ENCODE results near the gene IFITM2. TPM values are rescaled to one million over a fixed set of nuclear protein-coding genes. Genes with fewer than 3 reads are reported as not detected.

IFITM2 gene
- total and polyA plus RNA-seq, 4 donors: 8.5 to 1,441 (median 404) TPM

GRCh38 chr11:269146-269890 lies 38.3 kb upstream of the IFITM2 start:
- Histone ChIP-seq H3K9ac (ENCODE audit: low read depth in 1 of 2, low read length in 2 of 2) (peak overlapping the region in 1 of 2 donors; percentile 53), H3K36me3 (ENCODE audit: control insufficient read depth in 4 of 4, insufficient read depth in 3 of 4, low read depth in 1 of 4, low read length in 3 of 4) (no peaks in the 10 kb centered on the region), H3K27ac (ENCODE audit: low read depth in 1 of 2, low read length in 2 of 2) (peak overlapping the region; percentile 60 to 84), H3K27me3 (ENCODE audit: control insufficient read depth in 4 of 4, insufficient read depth in 4 of 4, low read length in 3 of 4) (no peaks in the 10 kb centered on the region), H3K4me3 (ENCODE audit: low read depth in 1 of 3, low read length in 3 of 3) (peak overlapping the region in 2 of 3 donors; percentile 4 to 30), H3K9me3 (ENCODE audit: control insufficient read depth in 4 of 4, low read length in 3 of 4) (peaks cover 0 to 1% (median 0%) of the 10 kb centered on the region in 4 donors), H3K4me1 (ENCODE audit: control insufficient read depth in 4 of 4, insufficient read depth in 4 of 4, low read length in 3 of 4) (peaks cover 0 to 3% (median 0%) of the 10 kb centered on the region in 4 donors)
- TF ChIP-seq CTCF (IDR thresholded peaks at IDR 0.05; ENCODE audit: low read depth, low read length, missing input control): peak; percentile 16
- TF ChIP-seq REST (IDR thresholded peaks at IDR 0.05): no peak
- TF ChIP-seq EGR1 (IDR thresholded peaks at IDR 0.05; ENCODE audit: low read depth in 2 of 2): no peak
- peak; percentile 34 for TF ChIP-seq SP1 (IDR thresholded peaks at IDR 0.05)
- peak; percentile 4 for TF ChIP-seq MAX (IDR thresholded peaks at IDR 0.05)
- no peak for TF ChIP-seq RXRA (IDR thresholded peaks at IDR 0.05)
- no peak for TF ChIP-seq ATF3 (IDR thresholded peaks at IDR 0.05)
- no peak for TF ChIP-seq FOXA2 (IDR thresholded peaks at IDR 0.05)
- TF ChIP-seq TAF1 (conservative IDR thresholded peaks at IDR 0.05): no peak
- no peak for TF ChIP-seq FOXA1 (IDR thresholded peaks at IDR 0.05)
- no peak for TF ChIP-seq RAD21 (IDR thresholded peaks at IDR 0.05)
- no peak for TF ChIP-seq GABPA (IDR thresholded peaks at IDR 0.05 in 1 of 2, conservative IDR thresholded peaks at IDR 0.05 in 1 of 2)
- TF ChIP-seq YY1 (IDR thresholded peaks at IDR 0.05): no peak
- TF ChIP-seq JUND (IDR thresholded peaks at IDR 0.05): no peak
- no peak for TF ChIP-seq HNF4G (IDR thresholded peaks at IDR 0.05)
- TF ChIP-seq NR2F2 (IDR thresholded peaks at IDR 0.05): no peak
- no peak for TF ChIP-seq HNF4A (conservative IDR thresholded peaks at IDR 0.05)
- WGBS: 49% methylated on average over 21 of the region's 21 CpGs
- DNase-seq (ENCODE audit: low spot score): no peak

Data from liver (tissue), 9 donors.